ENCODE data around the gene CYB561D2. TPM values are rescaled to one million over a fixed set of nuclear protein-coding genes. Genes with fewer than 3 reads are reported as not detected.
A peak's percentile ranks its signal among the peaks of the same experiment; 100 is the strongest.

The CYB561D2 gene
- total RNA-seq, 1 experiment from 2014 or later = 9.5 TPM

GRCh38 chr3:50327943-50328691 is 22.5 kb upstream of the CYB561D2 start, which contains the start of gene TUSC2:
TSS of gene TUSC2 (minus strand) at chr3:50328223. CDS start at chr3:50328099, 124 bp downstream.
- TF ChIP-seq TCF7L2 (IDR thresholded peaks at IDR 0.05; ENCODE audit: borderline replicate concordance, extremely low read depth, insufficient read depth, insufficient read length) (peak; percentile 81), CEBPB (IDR thresholded peaks at IDR 0.05; ENCODE audit: low read depth) (no peak), POLR2A (IDR thresholded peaks at IDR 0.05; ENCODE audit: borderline replicate concordance, extremely low read depth, insufficient read depth, insufficient read length) (no peak), ZFX (IDR thresholded peaks at IDR 0.05) (peak; percentile 66; the same call in 1 of the 2 replicates), POLR2AphosphoS5 (IDR thresholded peaks at IDR 0.05; ENCODE audit: low read depth, low read length) (peak; percentile 79)
- H3K27ac ChIP-seq (ENCODE audit: low read depth, low read length) = peak within 1 kb of the TSS; percentile 61
- RAD21 ChIA-PET (ENCODE audit: low non-redundant PET in 1 of 2, low total read pairs in 2 of 2, uncharacterized antibody in 2 of 2, unreplicated experiment in 2 of 2) = interaction anchor here in 1 of 2 experiments (0.6 to 1.4 kb wide), 2 partner anchors 10 to 29 kb away, joined by 3 to 5 read pairs; partner anchors contain the start of genes HYAL3 and NAA80
- H3K4me1 ChIP-seq (ENCODE audit: control insufficient read depth in 1 of 2, insufficient read depth in 2 of 2, low read length in 2 of 2) = peaks cover 11 to 28% of the 10 kb centered on the region in 2 experiments
- H3K9me3 ChIP-seq (ENCODE audit: control insufficient read depth in 1 of 2, insufficient read depth in 1 of 2, low read depth in 1 of 2, low read length in 2 of 2) = no peaks in the 10 kb centered on the region
- peaks cover 54% of the 10 kb centered on the region for H3K79me2 ChIP-seq (ENCODE audit: insufficient read depth, low read length)
- intact Hi-C loops (cut with micrococcal nuclease) = no loop called here
- H3K9ac ChIP-seq (ENCODE audit: low read length) = peak within 1 kb of the TSS; percentile 86
- peak within 1 kb of the TSS; percentile 87 to 98 for H3K4me3 ChIP-seq (replicated peaks in 1 of 2; ENCODE audit: low read depth in 1 of 2, low read length in 2 of 2)
- peaks cover 36 to 37% of the 10 kb centered on the region in 2 experiments; a peak in 3 of 4 replicates for H3K36me3 ChIP-seq (ENCODE audit: control insufficient read depth in 1 of 2, insufficient read depth in 2 of 2, low read length in 2 of 2)
- CTCF ChIA-PET = interaction anchor here (0.7 to 2.0 kb wide), 8 partner anchors 9 to 214 kb away, joined by 3 to 14 read pairs (median 3); partner anchors contain the start of genes CYB561D2, HYAL3, NAA80 and NPRL2
- ATAC-seq (peak; percentile 82), DNase-seq (ENCODE audit: low read depth, low spot score) (peak; percentile 93)
- no peak within 1 kb of the TSS for H2AFZ ChIP-seq (ENCODE audit: low read depth, low read length, poor library complexity, severe bottlenecking)
- peak within 1 kb of the TSS; percentile 88 for H3K4me2 ChIP-seq (ENCODE audit: low read length)
- no peaks in the 10 kb centered on the region for H4K20me1 ChIP-seq (ENCODE audit: insufficient read depth)
- no peaks in the 10 kb centered on the region for H3K9me2 ChIP-seq (ENCODE audit: insufficient read depth)
- POLR2A ChIA-PET = interaction anchor here (0.9 to 2.2 kb wide), 6 partner anchors 9 to 92 kb away, joined by 3 to 25 read pairs (median 4); partner anchors contain the start of genes CYB561D2, GNAI2, HYAL3 and NAA80
- H3K27me3 ChIP-seq (ENCODE audit: insufficient read depth, low read length) = no peaks in the 10 kb centered on the region
- BruUV-seq (replicated peaks) = no TSS peak

- no peaks in the 10 kb centered on the region; the same call in 1 of the 2 replicates for H4K20me1 ChIP-seq (ENCODE audit: insufficient read depth)
- POLR2A ChIA-PET = no interaction called here
- no peaks in the 10 kb centered on the region for H3K9me2 ChIP-seq (ENCODE audit: insufficient read depth)
- peaks cover 10 to 25% of the 10 kb centered on the region in 2 experiments for H3K4me1 ChIP-seq (ENCODE audit: control insufficient read depth in 1 of 2, insufficient read depth in 2 of 2, low read length in 2 of 2)
- intact Hi-C loops (cut with micrococcal nuclease) = no loop called here
- no peaks in the 10 kb centered on the region for H3K9me3 ChIP-seq (ENCODE audit: control insufficient read depth in 1 of 2, insufficient read depth in 1 of 2, low read depth in 1 of 2, low read length in 2 of 2)
- H2AFZ ChIP-seq (ENCODE audit: low read depth, low read length, poor library complexity, severe bottlenecking) = no peak overlapping the region
- no peak overlapping the region for H3K4me2 ChIP-seq (ENCODE audit: low read length)
- peak overlapping the region; percentile 19; the same call in 1 of the 2 replicates for H3K27ac ChIP-seq (ENCODE audit: low read depth, low read length)
- DNase-seq (ENCODE audit: low read depth, low spot score) = no peak
- peaks cover 33 to 45% of the 10 kb centered on the region in 2 experiments; a peak in 3 of 4 replicates for H3K36me3 ChIP-seq (ENCODE audit: control insufficient read depth in 1 of 2, insufficient read depth in 2 of 2, low read length in 2 of 2)
- H3K4me3 ChIP-seq (replicated peaks in 1 of 2; ENCODE audit: low read depth in 1 of 2, low read length in 2 of 2) = no peak overlapping the region
- BruUV-seq (replicated peaks) = no TSS peak
- no peaks in the 10 kb centered on the region for H3K27me3 ChIP-seq (ENCODE audit: insufficient read depth, low read length)
- RAD21 ChIA-PET (ENCODE audit: low non-redundant PET in 1 of 2, low total read pairs in 2 of 2, uncharacterized antibody in 2 of 2, unreplicated experiment in 2 of 2) = no interaction called here
- peaks cover 73% of the 10 kb centered on the region for H3K79me2 ChIP-seq (ENCODE audit: insufficient read depth, low read length)
- no peak for ATAC-seq
- CTCF ChIA-PET = no interaction called here
- H3K9ac ChIP-seq (ENCODE audit: low read length) = no peak overlapping the region
- TF ChIP-seq EZH2 (IDR thresholded peaks at IDR 0.05) (no peak), RAD21 (IDR thresholded peaks at IDR 0.05; ENCODE audit: low read depth) (no peak), CBX3 (IDR thresholded peaks at IDR 0.05; ENCODE audit: low read depth) (no peak), SIN3A (IDR thresholded peaks at IDR 0.05; ENCODE audit: low read depth) (no peak), CEBPB (IDR thresholded peaks at IDR 0.05; ENCODE audit: low read depth) (no peak), ELF1 (IDR thresholded peaks at IDR 0.05; ENCODE audit: borderline replicate concordance, low read depth) (no peak), REST (IDR thresholded peaks at IDR 0.05; ENCODE audit: low read depth) (no peak), SRF (IDR thresholded peaks at IDR 0.05; ENCODE audit: low read depth) (no peak), SP1 (IDR thresholded peaks at IDR 0.05; ENCODE audit: low read depth) (no peak), ZBTB33 (IDR thresholded peaks at IDR 0.05; ENCODE audit: extremely low read depth, insufficient replicate concordance, low read length) (no peak)
These were observed 20.3 kb upstream of the CYB561D2 start for GRCh38 chr3:50330330-50330729.

Data from HCT116 (cell line).